Activated B cell treated with CpG ODN at 0.5 μM for 24 hours (primary cell): Measurements from ENCODE around the gene ZFHX3. TPM values are rescaled to one million over a fixed set of nuclear protein-coding genes. Genes with fewer than 3 reads are reported as not detected.

ENCODE experiments used
- ATAC-seq: fragments of 200-7000 bp; cut with Tn5 transposase; one replicate; pipeline ENCODE4 v1.10.0; 2021; ENCODE audit warnings: low read depth, mild to moderate bottlenecking, moderate library complexity
- CTCF ChIA-PET: fragments of 350-600 bp; sonication (Branson Sonifier 250); formaldehyde crosslinking; loops from one replicate; lab custom pipeline; 2021; ENCODE audit warnings: antibody characterized with exemption; lab: Charles Lee
- POLR2A ChIA-PET: fragments of 350-600 bp; sonication (Branson Sonifier 250); formaldehyde crosslinking; loops from one replicate; lab custom pipeline; 2021; ENCODE audit warnings: antibody characterized with exemption; lab: Charles Lee
- DNase-seq: peaks from one replicate; pipeline ENCODE4 v3.0.0; 2022
- H3K27ac Mint-ChIP-seq: one replicate; pipeline ENCODE4 v1.8.0; 2020; ENCODE audit warnings: mixed read lengths
- H3K27me3 Mint-ChIP-seq: one replicate; pipeline ENCODE4 v1.8.0; 2021; ENCODE audit warnings: mixed read lengths
- H3K36me3 Mint-ChIP-seq: one replicate; pipeline ENCODE4 v1.8.0; 2021; ENCODE audit warnings: low read depth, mixed read lengths
- H3K4me1 Mint-ChIP-seq: one replicate; pipeline ENCODE4 v1.8.0; 2021; ENCODE audit warnings: mixed read lengths
- H3K4me3 Mint-ChIP-seq: one replicate; pipeline ENCODE4 v1.8.0; 2020; ENCODE audit warnings: mild to moderate bottlenecking, mixed read lengths
- H3K9me3 Mint-ChIP-seq: one replicate; pipeline ENCODE4 v1.8.0; 2020; ENCODE audit warnings: mixed read lengths
- CTCF ChIP-seq: fragments of 200-600 bp; IDR thresholded peaks from one replicate; pipeline ENCODE4 v1.8.0; 2022; ENCODE audit warnings: antibody characterized with exemption, mild to moderate bottlenecking
- intact Hi-C: fragments of 100-400 bp; cut with micrococcal nuclease; formaldehyde crosslinking; loops from one replicate; pipeline ENCODE4 v1.15.1; 2024
- total RNA-seq: library from RNA; stranded (reverse); gene quantifications from 2 replicates; pipeline ENCODE4 v1.2.3, GENCODE V29; 2022

ZFHX3 gene
- total RNA-seq, 1 donor from 2014 or later: 9.2 TPM

- no peaks in the 10 kb centered on the region for H3K9me3 Mint-ChIP-seq
- TF ChIP-seq CTCF: no peak
- H3K36me3 Mint-ChIP-seq: no peaks in the 10 kb centered on the region
- no peaks in the 10 kb centered on the region for H3K27me3 Mint-ChIP-seq
- no peaks in the 10 kb centered on the region for H3K4me1 Mint-ChIP-seq
- ChIA-PET CTCF (no interaction called here), POLR2A (no interaction called here)
- H3K27ac Mint-ChIP-seq: no peak overlapping the region
- intact Hi-C loops: no loop called here
- no peak overlapping the region for H3K4me3 Mint-ChIP-seq
- ATAC-seq: no peak
- no peak for DNase-seq
These were observed 182.7 kb downstream of the ZFHX3 start for GRCh38 chr16:72865258-72865657.

GRCh38 chr16:72864130-72864833, 183.6 kb downstream of the ZFHX3 start:
- ChIA-PET POLR2A (no interaction called here), CTCF (no interaction called here)
- no peaks in the 10 kb centered on the region for H3K36me3 Mint-ChIP-seq
- H3K27ac Mint-ChIP-seq: no peak overlapping the region
- no peak for DNase-seq
- H3K4me3 Mint-ChIP-seq: no peak overlapping the region
- H3K4me1 Mint-ChIP-seq: no peaks in the 10 kb centered on the region
- no peak for TF ChIP-seq CTCF
- no peaks in the 10 kb centered on the region for H3K27me3 Mint-ChIP-seq
- intact Hi-C loops: no loop called here
- no peaks in the 10 kb centered on the region for H3K9me3 Mint-ChIP-seq
- ATAC-seq: no peak

- intact Hi-C loops: no loop called here
- DNase-seq (no peak), ATAC-seq (no peak)
- Mint-ChIP-seq H3K36me3 (no peaks in the 10 kb centered on the region), H3K9me3 (no peaks in the 10 kb centered on the region), H3K27me3 (no peaks in the 10 kb centered on the region), H3K27ac (no peak overlapping the region), H3K4me3 (no peak overlapping the region), H3K4me1 (no peaks in the 10 kb centered on the region)
- ChIA-PET CTCF (interaction anchor here (0.6 kb wide), 1 partner anchor 196 kb away, joined by 3 read pairs; no protein-coding TSS in a partner anchor), POLR2A (no interaction called here)
- no peak for TF ChIP-seq CTCF
These were observed 185.8 kb downstream of the ZFHX3 start for GRCh38 chr16:72862090-72862489.

GRCh38 chr16:72860726-72861562, 187.0 kb downstream of the ZFHX3 start:
- Mint-ChIP-seq H3K27me3 (no peaks in the 10 kb centered on the region), H3K9me3 (no peaks in the 10 kb centered on the region), H3K27ac (no peak overlapping the region), H3K4me1 (no peaks in the 10 kb centered on the region), H3K36me3 (no peaks in the 10 kb centered on the region), H3K4me3 (no peak overlapping the region)
- TF ChIP-seq CTCF: no peak
- CTCF ChIA-PET: no interaction called here
- POLR2A ChIA-PET: no interaction called here
- ATAC-seq (no peak), DNase-seq (no peak)
- intact Hi-C loops: no loop called here

- Mint-ChIP-seq H3K4me3 (no peak overlapping the region), H3K27ac (no peak overlapping the region), H3K4me1 (no peaks in the 10 kb centered on the region), H3K9me3 (no peaks in the 10 kb centered on the region), H3K36me3 (no peaks in the 10 kb centered on the region), H3K27me3 (no peaks in the 10 kb centered on the region)
- DNase-seq: no peak
- ChIA-PET POLR2A (no interaction called here), CTCF (no interaction called here)
- intact Hi-C loops: no loop called here
- no peak for ATAC-seq
- TF ChIP-seq CTCF: no peak
These were observed 188.3 kb downstream of the ZFHX3 start for GRCh38 chr16:72859581-72859980.
